Activated B cell treated with CpG ODN at 0.5 μM for 24 hours (primary cell): Measurements from ENCODE around the gene DPEP3. TPM values are rescaled to one million over a fixed set of nuclear protein-coding genes. Genes with fewer than 3 reads are reported as not detected.

ENCODE experiments used
- ATAC-seq: fragments of 200-7000 bp; cut with Tn5 transposase; one replicate; pipeline ENCODE4 v1.10.0; 2021; ENCODE audit warnings: low read depth, mild to moderate bottlenecking, moderate library complexity
- CTCF ChIA-PET: fragments of 350-600 bp; sonication (Branson Sonifier 250); formaldehyde crosslinking; loops from one replicate; lab custom pipeline; 2021; ENCODE audit warnings: antibody characterized with exemption; lab: Charles Lee
- POLR2A ChIA-PET: fragments of 350-600 bp; sonication (Branson Sonifier 250); formaldehyde crosslinking; loops from one replicate; lab custom pipeline; 2021; ENCODE audit warnings: antibody characterized with exemption; lab: Charles Lee
- DNase-seq: peaks from one replicate; pipeline ENCODE4 v3.0.0; 2022
- H3K27ac Mint-ChIP-seq: one replicate; pipeline ENCODE4 v1.8.0; 2020; ENCODE audit warnings: mixed read lengths
- H3K27me3 Mint-ChIP-seq: one replicate; pipeline ENCODE4 v1.8.0; 2021; ENCODE audit warnings: mixed read lengths
- H3K36me3 Mint-ChIP-seq: one replicate; pipeline ENCODE4 v1.8.0; 2021; ENCODE audit warnings: low read depth, mixed read lengths
- H3K4me1 Mint-ChIP-seq: one replicate; pipeline ENCODE4 v1.8.0; 2021; ENCODE audit warnings: mixed read lengths
- H3K4me3 Mint-ChIP-seq: one replicate; pipeline ENCODE4 v1.8.0; 2020; ENCODE audit warnings: mild to moderate bottlenecking, mixed read lengths
- H3K9me3 Mint-ChIP-seq: one replicate; pipeline ENCODE4 v1.8.0; 2020; ENCODE audit warnings: mixed read lengths
- CTCF ChIP-seq: fragments of 200-600 bp; IDR thresholded peaks from one replicate; pipeline ENCODE4 v1.8.0; 2022; ENCODE audit warnings: antibody characterized with exemption, mild to moderate bottlenecking
- intact Hi-C: fragments of 100-400 bp; cut with micrococcal nuclease; formaldehyde crosslinking; loops from one replicate; pipeline ENCODE4 v1.15.1; 2024
- total RNA-seq: library from RNA; stranded (reverse); gene quantifications from 2 replicates; pipeline ENCODE4 v1.2.3, GENCODE V29; 2022

Gene DPEP3
- total RNA-seq, 1 donor from 2014 or later, result 0.38 TPM

DNA sequence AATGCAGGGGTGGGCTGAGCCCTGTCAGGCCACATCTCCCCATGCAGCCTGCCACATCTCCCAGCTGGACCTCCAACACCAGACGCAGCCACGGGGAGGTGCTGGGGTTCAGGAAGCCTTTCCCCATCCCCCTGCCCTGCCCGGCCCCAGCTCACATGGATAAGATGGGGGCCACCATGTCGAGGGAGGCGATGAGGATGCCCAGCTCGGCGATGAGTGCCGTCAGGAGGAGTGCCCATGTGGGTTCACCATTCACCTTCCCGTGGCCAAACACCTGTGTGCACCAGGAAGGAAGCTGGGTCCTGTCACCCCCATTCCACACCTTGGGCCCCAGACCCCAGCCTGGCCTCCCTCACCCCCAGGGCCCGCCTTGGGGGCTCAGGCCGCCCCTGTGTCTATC lies 30.7 kb downstream of the DPEP3 start:
- Mint-ChIP-seq H3K4me1 (no peaks in the 10 kb centered on the region), H3K36me3 (peaks cover 34% of the 10 kb centered on the region), H3K4me3 (no peak overlapping the region), H3K9me3 (no peaks in the 10 kb centered on the region), H3K27me3 (no peaks in the 10 kb centered on the region), H3K27ac (no peak overlapping the region)
- ChIA-PET POLR2A (no interaction called here), CTCF (no interaction called here)
- intact Hi-C loops, result no loop called here
- DNase-seq (no peak), ATAC-seq (no peak)
- no peak for TF ChIP-seq CTCF

- no peak for TF ChIP-seq CTCF
- H3K27ac Mint-ChIP-seq, result no peak overlapping the region
- POLR2A ChIA-PET, result interaction anchor here (0.6 kb wide), 2 partner anchors 14 to 92 kb away, joined by 3 to 6 read pairs; no protein-coding TSS in a partner anchor
- ATAC-seq (no peak), DNase-seq (no peak)
- no peaks in the 10 kb centered on the region for H3K9me3 Mint-ChIP-seq
- no peaks in the 10 kb centered on the region for H3K4me1 Mint-ChIP-seq
- H3K4me3 Mint-ChIP-seq, result no peak overlapping the region
- no peaks in the 10 kb centered on the region for H3K27me3 Mint-ChIP-seq
- peaks cover 25% of the 10 kb centered on the region for H3K36me3 Mint-ChIP-seq
- intact Hi-C loops, result no loop called here
- CTCF ChIA-PET, result no interaction called here
Measured at GRCh38 chr16:67948015-67948414, 32.3 kb downstream of the DPEP3 start.

DNA sequence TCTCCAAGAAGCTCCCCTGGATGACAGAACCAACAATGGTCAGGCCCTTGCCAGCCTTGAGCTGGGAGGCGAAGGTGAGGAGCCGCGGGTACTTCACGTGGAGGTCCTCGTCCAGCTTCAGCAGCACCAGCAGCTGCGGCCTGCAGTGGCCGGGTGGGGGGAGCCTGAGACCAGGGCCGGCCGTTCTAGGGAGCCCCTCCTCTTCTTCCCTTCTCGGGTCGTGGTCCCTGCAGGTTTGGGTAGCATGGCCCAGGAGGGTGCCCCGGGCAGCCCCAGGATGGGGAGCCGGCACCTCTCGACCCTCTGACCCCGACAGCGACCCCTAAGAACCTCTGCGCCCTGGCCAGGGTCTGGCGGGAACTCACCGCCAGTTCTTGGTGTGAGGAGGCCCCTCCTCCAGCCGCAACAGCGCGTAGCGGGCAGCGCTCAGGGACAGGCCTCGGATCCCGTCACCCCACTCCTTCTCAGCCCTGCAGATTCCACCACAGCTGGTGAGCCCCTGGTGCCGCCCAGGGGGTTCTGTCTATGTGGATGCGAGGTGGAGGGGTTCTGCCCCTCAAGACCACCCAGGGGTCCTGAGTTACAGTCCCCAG lies 33.2 kb downstream of the DPEP3 start:
- no peak overlapping the region for H3K27ac Mint-ChIP-seq
- peaks cover 2% of the 10 kb centered on the region for H3K4me1 Mint-ChIP-seq
- peaks cover 24% of the 10 kb centered on the region for H3K36me3 Mint-ChIP-seq
- intact Hi-C loops, result no loop called here
- no peaks in the 10 kb centered on the region for H3K9me3 Mint-ChIP-seq
- ChIA-PET POLR2A (interaction anchor here (0.5 to 0.6 kb wide), 2 partner anchors 13 to 81 kb away, joined by 3 read pairs; no protein-coding TSS in a partner anchor), CTCF (no interaction called here)
- no peaks in the 10 kb centered on the region for H3K27me3 Mint-ChIP-seq
- no peak overlapping the region for H3K4me3 Mint-ChIP-seq
- DNase-seq (no peak), ATAC-seq (no peak)
- no peak for TF ChIP-seq CTCF

- no peak overlapping the region for H3K27ac Mint-ChIP-seq
Measured at GRCh38 chr16:67946128-67946569, 34.1 kb downstream of the DPEP3 start.

More at GRCh38 chr16:67946128-67946569, 34.1 kb downstream of the DPEP3 start:
- H3K4me3 Mint-ChIP-seq, result no peak overlapping the region
- H3K4me1 Mint-ChIP-seq, result peaks cover 8% of the 10 kb centered on the region
- no peak for ATAC-seq
- intact Hi-C loops, result no loop called here
- no peaks in the 10 kb centered on the region for H3K27me3 Mint-ChIP-seq
- no peaks in the 10 kb centered on the region for H3K9me3 Mint-ChIP-seq
- ChIA-PET CTCF (no interaction called here), POLR2A (no interaction called here)
- DNase-seq, result no peak
- peaks cover 20% of the 10 kb centered on the region for H3K36me3 Mint-ChIP-seq
- no peak for TF ChIP-seq CTCF
